Ectodermal cell (in vitro differentiated cells): ENCODE results near the gene B4GALNT3.

Experiments
- H3K27ac ChIP-seq: 2 replicates; pipeline ENCODE4 v1.7.0; 2013; ENCODE audit warnings: mild to moderate bottlenecking, low read depth, low read length; ENCODE audit not compliant: insufficient read depth, poor library complexity, severe bottlenecking
- H3K27me3 ChIP-seq: 2 replicates; pipeline ENCODE4 v1.7.0; 2013; ENCODE audit warnings: mild to moderate bottlenecking, low read length; ENCODE audit not compliant: insufficient read depth, control insufficient read depth, poor library complexity, severe bottlenecking
- H3K36me3 ChIP-seq: one replicate; pipeline ENCODE4 v1.7.0; 2013; ENCODE audit warnings: low read length; ENCODE audit not compliant: control insufficient read depth, insufficient read depth
- H3K4me1 ChIP-seq: one replicate; pipeline ENCODE4 v1.7.0; 2013; ENCODE audit warnings: low read length; ENCODE audit not compliant: control insufficient read depth, insufficient read depth
- H3K4me3 ChIP-seq: 2 replicates; pipeline ENCODE4 v1.7.0; 2013; ENCODE audit warnings: low read depth, low read length, control low read depth; ENCODE audit not compliant: insufficient read depth
- H3K9me3 ChIP-seq: 2 replicates; pipeline ENCODE4 v1.7.0; 2013; ENCODE audit warnings: mild to moderate bottlenecking, low read length, moderate library complexity; ENCODE audit not compliant: control insufficient read depth
- WGBS, 2 experiments: methylation state at CpG; one replicate each; pipeline ENCODE4 v1.1.7; 2013; ENCODE audit warnings: missing lambda C conversion rate in 2 of 2; 5-methylcytosine and 5-hydroxymethylcytosine counted together

B4GALNT3 gene

GRCh38 chr12:535396-535795, 75.7 kb downstream of the B4GALNT3 start:
- no peak overlapping the region for H3K4me3 ChIP-seq
- no peaks in the 10 kb centered on the region for H3K9me3 ChIP-seq
- H3K4me1 ChIP-seq, result peaks cover 3% of the 10 kb centered on the region
- WGBS, 2 experiments, result 85 to 87% methylated on average over 7 of the region's 7 CpGs
- H3K27ac ChIP-seq, result no peak overlapping the region
- no peaks in the 10 kb centered on the region for H3K36me3 ChIP-seq
- H3K27me3 ChIP-seq, result no peaks in the 10 kb centered on the region

GRCh38 chr12:536751-537245, 77.1 kb downstream of the B4GALNT3 start:
- Histone ChIP-seq H3K36me3 (no peaks in the 10 kb centered on the region), H3K27me3 (no peaks in the 10 kb centered on the region), H3K9me3 (no peaks in the 10 kb centered on the region), H3K27ac (no peak overlapping the region), H3K4me3 (no peak overlapping the region), H3K4me1 (peaks cover 12% of the 10 kb centered on the region)
- 88 to 89% methylated on average over 3 of the region's 3 CpGs for WGBS, 2 experiments

- no peaks in the 10 kb centered on the region for H3K27me3 ChIP-seq
- H3K4me1 ChIP-seq, result peaks cover 21% of the 10 kb centered on the region
- no peaks in the 10 kb centered on the region for H3K36me3 ChIP-seq
- no peaks in the 10 kb centered on the region for H3K9me3 ChIP-seq
- H3K4me3 ChIP-seq, result no peak overlapping the region
- H3K27ac ChIP-seq, result no peak overlapping the region
- 92 to 97% methylated on average over 3 to 4 of the region's 4 CpGs for WGBS, 2 experiments
Measured at GRCh38 chr12:537772-538171, 78.0 kb downstream of the B4GALNT3 start.

GRCh38 chr12:538731-539539, 79.2 kb downstream of the B4GALNT3 start:
- Histone ChIP-seq H3K27me3 (no peaks in the 10 kb centered on the region), H3K27ac (no peak overlapping the region), H3K4me3 (no peak overlapping the region), H3K36me3 (no peaks in the 10 kb centered on the region), H3K4me1 (peaks cover 24% of the 10 kb centered on the region), H3K9me3 (no peaks in the 10 kb centered on the region)
- 93 to 95% methylated on average over 10 of the region's 10 CpGs for WGBS, 2 experiments

GRCh38 chr12:539540-540310, 80.0 kb downstream of the B4GALNT3 start:
- H3K27ac ChIP-seq, result no peak overlapping the region
- no peaks in the 10 kb centered on the region for H3K9me3 ChIP-seq
- H3K4me3 ChIP-seq, result no peak overlapping the region
- WGBS, 2 experiments, result 89 to 92% methylated on average over 18 of the region's 18 CpGs
- H3K27me3 ChIP-seq, result no peaks in the 10 kb centered on the region
- H3K4me1 ChIP-seq, result peaks cover 24% of the 10 kb centered on the region
- H3K36me3 ChIP-seq, result no peaks in the 10 kb centered on the region

- Histone ChIP-seq H3K4me1 (peaks cover 24% of the 10 kb centered on the region), H3K9me3 (no peaks in the 10 kb centered on the region), H3K27me3 (peaks cover 6% of the 10 kb centered on the region), H3K27ac (peak overlapping the region; percentile 76), H3K4me3 (no peak overlapping the region), H3K36me3 (no peaks in the 10 kb centered on the region)
- WGBS, 2 experiments, result 59 to 60% methylated on average over 7 of the region's 9 CpGs
Measured at GRCh38 chr12:541676-542324, 82.1 kb downstream of the B4GALNT3 start.

- Histone ChIP-seq H3K27me3 (peaks cover 6% of the 10 kb centered on the region), H3K4me3 (peak overlapping the region; percentile 13), H3K27ac (peak overlapping the region; percentile 76), H3K4me1 (peaks cover 24% of the 10 kb centered on the region), H3K36me3 (no peaks in the 10 kb centered on the region), H3K9me3 (no peaks in the 10 kb centered on the region)
- 25 to 39% methylated on average over 8 of the region's 8 CpGs for WGBS, 2 experiments
Measured at GRCh38 chr12:542395-543113, 82.8 kb downstream of the B4GALNT3 start.

- no peak overlapping the region for H3K4me3 ChIP-seq
- whole genome bisulfite sequencing, 2 experiments, result 84 to 87% methylated on average over 6 to 7 of the region's 9 CpGs
- H3K4me1 ChIP-seq, result peaks cover 24% of the 10 kb centered on the region
- H3K36me3 ChIP-seq, result no peaks in the 10 kb centered on the region
- H3K9me3 ChIP-seq, result no peaks in the 10 kb centered on the region
- H3K27me3 ChIP-seq, result peaks cover 6% of the 10 kb centered on the region
- H3K27ac ChIP-seq, result no peak overlapping the region
Measured at GRCh38 chr12:543114-543451, 83.3 kb downstream of the B4GALNT3 start.

GRCh38 chr12:544142-544541, 84.4 kb downstream of the B4GALNT3 start:
- WGBS, 2 experiments, result 95 to 97% methylated on average over 8 of the region's 8 CpGs
- Histone ChIP-seq H3K36me3 (no peaks in the 10 kb centered on the region), H3K27ac (no peak overlapping the region), H3K27me3 (peaks cover 6% of the 10 kb centered on the region), H3K4me1 (peaks cover 24% of the 10 kb centered on the region), H3K9me3 (no peaks in the 10 kb centered on the region), H3K4me3 (no peak overlapping the region)
